SW480 (cell line): Measurements from ENCODE around the gene KCNJ11.

Experiments
- DNase-seq: peaks from one replicate; pipeline ENCODE4 v3.0.0-alpha.2; 2016; ENCODE audit warnings: low spot score

KCNJ11 gene

DNA sequence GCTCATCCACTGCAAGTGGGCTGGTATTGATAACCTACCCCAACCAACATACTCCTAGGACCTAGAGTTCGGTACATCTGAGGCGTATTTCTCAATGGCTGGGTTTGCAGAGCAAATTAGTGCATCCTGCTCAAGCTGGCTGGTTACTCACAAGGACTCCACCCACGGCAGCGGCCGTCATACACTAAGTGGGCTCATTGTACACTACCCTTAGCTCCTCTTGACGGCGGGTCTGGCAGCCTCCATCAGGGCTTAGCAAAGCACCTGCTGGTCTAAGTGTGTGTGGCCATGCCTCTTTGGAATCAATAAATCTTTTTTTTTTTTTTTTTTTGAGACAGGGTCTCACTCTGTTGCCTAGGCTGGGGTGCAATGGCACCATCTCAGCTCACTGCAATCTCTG, 20.2 kb upstream of the KCNJ11 start:
- DNase-seq = no peak

DNA sequence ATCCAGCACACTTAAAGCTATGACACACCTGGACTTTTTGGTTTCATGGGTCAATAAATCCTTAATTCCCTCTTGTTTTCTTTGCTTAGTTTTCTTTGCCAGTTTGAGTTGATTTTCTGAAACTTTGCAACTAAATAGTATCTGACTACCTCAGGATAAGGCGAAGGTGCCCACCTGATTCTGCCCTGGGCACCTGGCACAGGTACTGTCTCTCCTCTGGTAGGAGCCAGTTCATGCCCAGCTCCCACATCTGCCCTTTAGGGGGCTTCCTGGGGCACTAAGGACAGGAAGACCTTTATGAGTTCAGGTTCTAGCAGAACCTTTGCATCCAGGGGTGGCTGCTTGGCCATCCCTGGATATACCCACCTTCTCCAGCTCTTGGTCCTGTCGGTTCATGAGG, 19.6 kb upstream of the KCNJ11 start:
- no peak for DNase-seq

DNA sequence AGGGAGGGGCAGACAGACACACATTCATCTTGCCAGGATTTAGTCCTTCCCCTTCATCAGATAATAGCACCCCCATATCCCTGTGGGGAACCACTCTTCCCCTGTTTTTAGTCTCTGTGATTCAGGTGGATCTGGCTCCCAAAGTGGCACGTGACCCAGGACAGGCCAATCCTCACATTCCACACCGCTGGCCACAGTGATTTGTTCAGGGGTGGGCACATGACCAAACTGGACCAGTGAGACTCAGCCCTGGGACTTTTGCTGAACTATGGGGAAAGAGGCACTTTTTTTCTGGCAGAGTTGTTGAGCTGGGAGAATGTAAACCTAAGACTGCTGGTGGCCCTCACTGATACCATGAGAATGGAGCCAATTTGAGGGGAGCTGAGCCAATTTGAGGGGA, 19.1 kb upstream of the KCNJ11 start:
- no peak for DNase-seq

DNA sequence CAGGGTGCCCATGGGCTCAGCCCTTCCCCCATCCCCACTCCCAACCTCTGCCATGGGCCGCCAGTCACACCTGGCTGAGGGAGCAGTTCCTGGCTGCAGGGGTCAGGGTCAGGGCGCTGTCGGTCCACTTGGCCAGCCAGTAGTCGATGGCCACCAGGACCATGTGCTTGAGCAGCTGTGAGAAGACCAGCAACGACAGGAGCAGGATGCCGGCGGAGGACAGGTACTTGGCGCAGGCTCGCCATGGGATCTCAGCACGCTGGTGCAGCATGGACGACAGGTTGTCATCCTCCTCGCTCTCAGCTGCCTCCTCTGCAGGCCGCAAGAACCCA, 18.3 kb upstream of the KCNJ11 start:
- no peak for DNase-seq

DNA sequence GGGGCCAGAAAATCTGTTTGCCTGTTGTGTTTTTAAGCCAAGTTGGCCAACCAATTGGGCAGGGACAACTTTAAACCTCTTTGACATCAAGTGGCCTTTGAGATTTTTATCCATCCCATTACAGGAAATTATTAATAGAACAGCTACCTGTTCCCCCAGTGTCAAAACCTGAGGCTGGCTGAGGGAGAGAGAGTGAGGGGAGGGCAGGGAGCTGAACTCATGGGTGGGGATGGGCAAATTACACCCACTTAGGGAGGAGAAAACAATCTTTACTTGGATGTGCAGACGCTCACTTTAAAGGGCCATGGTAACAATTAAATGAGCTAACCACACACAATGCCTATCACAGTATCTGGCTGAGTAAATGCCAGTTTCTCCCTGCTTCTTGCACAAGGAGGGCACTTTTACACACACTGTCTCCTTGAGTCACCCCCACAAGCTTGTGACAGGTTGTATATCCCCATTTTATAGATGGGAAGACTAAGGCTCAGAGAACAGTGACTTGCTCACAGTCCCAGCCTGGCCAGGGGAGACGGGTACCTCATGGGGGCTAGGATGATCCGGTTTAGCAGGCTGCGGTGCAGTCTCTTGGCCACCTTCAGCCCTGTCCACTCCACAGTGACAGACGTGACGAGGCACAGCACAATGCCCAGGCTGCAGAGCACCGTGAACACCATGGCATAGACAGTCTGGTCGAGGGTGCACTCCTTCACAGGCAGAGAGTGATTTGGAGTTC, 17.8 kb upstream of the KCNJ11 start:
- DNase-seq = no peak

DNA sequence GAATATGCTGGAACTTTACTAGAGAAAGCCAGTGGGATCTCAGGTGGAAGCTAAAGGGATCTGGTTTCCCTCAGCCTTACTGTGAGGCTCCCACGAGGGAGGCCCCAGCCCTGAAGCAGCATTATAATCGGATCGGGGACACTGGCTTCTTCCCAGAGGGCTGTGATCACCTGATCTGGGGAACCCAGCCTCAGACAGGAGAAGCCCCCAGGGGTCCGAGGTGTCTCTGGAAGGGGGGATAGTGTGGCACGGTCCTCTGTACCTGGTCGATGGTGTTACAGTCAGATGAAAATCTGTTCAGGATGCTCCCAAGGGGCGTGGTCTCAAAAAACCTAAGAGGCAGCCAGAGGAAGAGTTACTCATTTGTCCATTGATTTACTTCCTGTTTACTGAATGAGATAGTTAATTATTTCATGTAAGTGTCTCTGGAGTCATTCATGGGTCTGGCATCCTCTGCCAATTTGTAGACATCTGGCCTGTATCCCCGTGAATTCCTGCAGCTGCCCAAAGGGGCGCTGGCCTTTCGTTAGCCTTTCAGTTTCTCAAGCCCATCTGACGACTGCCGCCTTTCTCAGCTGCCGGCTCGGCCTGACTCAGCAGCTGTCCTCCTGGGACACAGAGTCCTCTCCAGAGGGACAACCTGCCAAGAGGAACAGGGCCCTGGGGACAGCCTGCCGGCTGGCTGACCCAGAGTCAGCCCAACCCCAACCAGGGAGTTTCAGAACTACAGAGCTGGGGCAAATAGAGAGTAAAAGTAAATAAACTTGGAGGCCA, 17.0 kb upstream of the KCNJ11 start:
- DNase-seq = peak; percentile 84

DNA sequence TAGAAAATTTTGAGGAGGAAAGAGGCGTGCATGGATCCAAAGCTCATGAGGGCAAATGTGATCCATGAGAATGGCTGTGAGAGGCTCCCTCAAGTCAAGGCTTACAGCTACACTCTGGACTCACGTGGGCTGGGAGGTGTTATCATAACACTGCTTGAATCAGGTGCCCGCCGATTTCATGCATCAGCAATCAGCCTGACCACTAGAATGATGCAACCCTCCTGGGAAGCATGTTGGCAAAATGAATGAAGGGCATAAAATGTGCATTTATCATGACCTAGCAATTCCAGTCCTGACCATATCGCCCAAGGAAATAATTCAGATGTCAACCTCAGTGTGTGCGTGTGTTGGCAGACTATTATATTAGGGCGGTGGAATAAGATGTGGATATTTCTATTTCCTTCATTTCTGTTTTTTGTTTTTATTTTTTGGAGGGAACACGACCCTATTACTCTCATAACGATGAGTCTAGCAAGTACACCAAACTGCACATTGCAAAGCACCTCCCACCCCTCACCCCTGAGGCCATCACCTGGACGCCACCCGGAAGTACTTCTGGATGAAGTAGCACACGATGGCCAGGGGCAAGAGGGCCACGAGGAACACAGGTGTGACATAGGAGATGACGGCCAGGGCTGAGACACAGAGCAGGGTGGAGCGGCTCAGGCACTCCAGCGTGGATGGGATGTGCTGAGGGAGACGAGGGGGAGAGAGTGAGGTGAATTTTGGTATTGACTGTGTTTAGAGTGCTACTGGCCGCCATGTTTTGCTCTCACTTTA, 15.7 kb upstream of the KCNJ11 start:
- peak; percentile 92 for DNase-seq

DNA sequence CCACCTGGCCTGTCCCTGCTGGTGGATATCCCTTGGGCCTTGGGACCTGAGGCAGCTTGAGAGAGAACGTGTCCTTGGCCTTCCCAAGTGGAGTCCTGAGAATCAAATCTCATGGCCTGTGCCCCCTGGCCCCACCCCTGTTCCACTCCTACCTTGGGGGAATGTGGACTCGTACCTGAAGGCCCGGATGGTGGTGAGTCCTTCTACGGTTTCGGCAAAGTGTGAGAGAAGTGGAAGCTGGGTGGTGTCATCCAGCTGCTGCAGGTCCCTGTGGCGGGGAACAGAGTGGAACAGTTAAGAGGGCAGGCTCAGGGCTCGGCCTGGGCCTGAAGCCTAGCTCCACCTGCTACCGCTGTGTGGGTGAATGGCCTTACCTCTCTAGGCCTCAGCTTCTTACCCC, 14.0 kb upstream of the KCNJ11 start:
- DNase-seq = no peak

DNA sequence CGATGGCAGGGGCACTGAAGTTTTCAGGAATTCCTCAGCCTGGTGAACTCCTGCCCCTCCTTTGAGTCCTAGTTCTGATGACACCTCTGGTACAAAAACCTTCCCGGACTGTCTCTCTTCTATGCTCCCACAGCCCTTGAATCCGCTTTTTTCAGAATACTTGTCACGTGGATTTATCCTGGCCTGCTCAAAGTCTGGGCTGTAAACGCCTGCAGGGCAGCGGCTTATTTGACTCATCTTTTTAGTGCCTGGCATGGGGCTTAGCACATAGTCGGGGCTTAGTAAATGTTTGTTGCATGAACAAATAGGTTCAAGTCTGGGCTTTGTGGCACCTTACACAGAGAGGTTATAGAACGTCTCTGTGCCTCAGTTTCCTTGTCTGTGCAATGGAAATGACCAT, 13.4 kb upstream of the KCNJ11 start:
- DNase-seq = no peak

DNA sequence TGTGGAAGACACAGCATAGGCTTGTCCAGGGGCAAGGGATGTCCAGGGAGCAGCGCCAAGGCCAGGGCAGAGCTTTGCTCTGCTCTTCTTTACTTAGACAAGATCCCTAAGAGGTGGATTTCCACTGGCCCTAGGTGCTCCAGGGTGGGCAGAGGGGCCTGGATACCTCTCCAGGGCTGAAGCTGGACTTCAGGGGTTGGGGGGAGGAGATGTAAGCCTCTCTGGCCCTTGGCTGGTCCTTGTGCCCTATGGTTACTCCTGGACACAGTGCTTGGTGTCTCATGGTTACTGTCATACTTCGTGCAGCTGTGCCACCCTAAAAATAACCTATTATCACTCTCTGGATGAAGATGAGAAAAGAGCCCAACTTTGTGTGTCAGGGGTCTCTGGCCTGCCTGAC, 12.9 kb upstream of the KCNJ11 start:
- DNase-seq = no peak

DNA sequence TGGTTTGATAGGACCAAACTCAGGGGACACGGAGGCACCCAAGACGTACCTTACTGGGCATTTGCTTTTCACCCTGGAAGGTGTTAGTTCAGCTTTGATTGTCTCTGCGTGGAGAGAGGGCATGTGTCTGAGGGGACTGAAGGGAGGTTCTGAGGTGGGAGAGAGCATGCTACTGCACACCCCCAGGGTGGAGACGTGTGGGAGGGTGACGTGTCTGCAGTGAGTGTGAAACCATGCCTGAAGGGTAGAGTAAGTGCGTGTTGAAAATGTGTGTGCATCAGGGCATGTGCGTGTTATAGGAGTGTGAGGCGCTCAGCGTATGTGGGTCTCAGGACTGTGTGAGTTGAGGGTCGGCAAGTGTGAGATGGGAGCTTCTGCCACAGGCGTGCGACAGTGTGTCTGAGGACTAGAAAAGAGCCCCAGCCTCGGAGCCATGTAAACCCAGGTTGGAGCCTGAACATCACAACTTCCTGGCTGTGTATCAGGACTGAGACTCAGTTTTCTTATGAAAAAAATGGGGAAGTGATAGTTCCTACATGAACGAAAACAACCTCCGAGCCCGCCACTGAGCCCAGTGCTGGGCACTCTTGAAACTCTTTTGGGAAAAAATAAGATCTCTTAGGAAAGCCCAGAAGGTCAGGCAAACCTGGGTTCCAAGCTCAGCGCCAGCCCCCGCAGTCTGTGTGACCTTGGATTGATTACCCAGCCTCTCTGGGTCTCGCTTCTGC, 11.8 kb upstream of the KCNJ11 start:
- DNase-seq = no peak

DNA sequence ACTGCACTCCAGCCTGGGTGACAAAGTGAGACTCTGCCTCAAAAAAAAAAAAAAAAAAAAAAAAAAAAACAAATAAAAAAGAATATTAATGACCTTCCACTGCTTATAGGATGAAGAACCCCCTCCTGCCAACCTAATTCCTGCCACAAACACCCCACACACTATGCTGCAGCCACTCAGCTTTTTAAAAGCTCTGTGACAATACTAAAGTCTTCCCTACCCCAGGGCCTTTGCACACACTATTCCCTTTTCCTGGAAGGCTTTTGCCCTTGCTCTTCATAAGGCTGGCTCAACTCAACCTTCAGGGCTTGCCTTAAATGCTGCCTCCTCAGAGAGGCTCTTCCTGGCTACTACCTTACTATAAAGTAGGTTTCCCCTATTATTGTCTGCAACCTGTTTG, 10.8 kb upstream of the KCNJ11 start:
- DNase-seq = no peak

DNA sequence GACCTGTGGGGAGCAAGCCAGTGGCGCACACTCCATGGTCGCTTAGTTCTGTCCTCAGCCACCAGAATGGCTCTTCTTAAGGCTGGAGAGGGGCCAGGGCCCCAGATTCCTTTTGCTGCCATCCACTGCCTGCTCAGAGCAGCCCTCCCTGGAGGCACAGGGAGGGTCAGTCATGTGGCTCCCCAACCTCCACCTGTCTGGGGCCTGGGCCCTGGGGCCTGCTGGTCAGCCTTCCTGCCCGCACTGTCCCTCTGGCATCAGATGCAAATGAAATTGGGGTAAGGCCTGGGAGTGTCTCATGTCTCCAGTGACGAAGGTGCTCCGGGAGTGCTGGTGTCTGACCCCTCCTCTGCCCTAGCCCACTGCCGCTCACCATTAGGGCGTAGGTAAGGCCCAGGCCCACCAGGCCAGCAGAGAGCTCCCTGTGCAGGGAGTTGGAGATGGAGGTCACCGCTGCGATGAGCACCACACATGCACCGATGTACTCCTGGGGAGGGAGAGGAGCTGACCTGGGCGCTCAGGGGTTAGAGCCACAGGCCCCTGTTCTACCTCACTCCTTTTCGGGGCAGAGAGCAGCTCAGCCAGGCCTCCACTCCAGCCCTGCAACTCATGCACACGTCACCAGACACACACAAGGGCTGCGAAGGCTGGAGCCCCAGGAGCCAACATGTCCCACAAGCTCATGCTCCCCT, 9.0 kb upstream of the KCNJ11 start:
- no peak for DNase-seq

DNA sequence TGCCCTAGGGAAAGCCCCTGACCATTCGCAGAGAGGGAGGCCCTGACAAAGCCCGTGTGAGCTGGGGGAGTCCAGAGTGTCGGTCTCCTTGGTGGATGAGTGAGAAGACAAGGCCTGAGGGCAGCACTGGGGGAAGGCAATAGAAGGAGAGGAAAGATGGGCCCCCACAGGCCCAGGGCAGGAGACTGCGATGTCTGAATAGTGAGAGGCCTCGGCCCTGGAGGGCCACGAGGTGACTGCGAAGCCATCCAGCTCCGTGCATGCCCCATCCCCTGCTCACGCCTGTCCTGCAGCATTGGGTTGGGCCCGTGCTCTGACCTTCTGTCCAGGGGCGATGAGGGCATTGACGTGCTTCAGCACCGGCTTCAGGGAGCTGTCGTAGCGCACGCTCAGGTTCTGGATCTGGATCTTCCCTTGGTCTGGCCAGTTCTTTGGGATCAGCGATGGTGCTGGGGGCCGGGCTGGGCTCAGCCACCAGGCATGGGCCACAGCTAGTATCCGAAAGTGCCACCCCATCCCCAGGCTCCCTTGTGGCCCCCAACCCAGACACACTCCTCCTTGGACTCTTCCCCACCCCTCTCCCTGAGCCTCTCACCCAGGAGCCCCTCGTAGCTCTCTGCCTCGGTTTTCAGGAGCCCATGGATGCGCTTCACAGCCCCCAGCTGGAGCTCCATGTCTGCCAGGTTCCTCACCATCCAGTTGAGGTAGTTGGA, 8.3 kb upstream of the KCNJ11 start:
- no peak for DNase-seq

DNA sequence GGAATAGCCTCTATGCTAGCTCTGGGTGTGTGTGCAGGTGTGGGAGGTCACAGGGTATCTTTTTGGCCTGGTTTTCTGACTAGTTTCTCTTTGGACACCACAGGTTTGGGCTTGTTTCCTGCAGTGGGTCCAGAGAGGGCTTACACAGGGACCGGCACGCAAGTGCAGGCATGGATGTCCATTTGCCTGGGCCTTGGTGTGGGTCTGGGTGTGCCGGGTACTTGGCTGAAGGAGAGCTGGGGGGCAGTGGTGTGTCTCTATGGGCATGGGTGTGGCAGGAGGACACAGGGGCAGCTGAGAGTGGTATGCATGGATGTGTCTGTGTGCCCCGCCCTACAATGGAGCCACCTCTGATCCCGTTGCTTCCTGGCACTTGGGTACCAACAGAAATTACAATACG, 7.5 kb upstream of the KCNJ11 start:
- DNase-seq = no peak

DNA sequence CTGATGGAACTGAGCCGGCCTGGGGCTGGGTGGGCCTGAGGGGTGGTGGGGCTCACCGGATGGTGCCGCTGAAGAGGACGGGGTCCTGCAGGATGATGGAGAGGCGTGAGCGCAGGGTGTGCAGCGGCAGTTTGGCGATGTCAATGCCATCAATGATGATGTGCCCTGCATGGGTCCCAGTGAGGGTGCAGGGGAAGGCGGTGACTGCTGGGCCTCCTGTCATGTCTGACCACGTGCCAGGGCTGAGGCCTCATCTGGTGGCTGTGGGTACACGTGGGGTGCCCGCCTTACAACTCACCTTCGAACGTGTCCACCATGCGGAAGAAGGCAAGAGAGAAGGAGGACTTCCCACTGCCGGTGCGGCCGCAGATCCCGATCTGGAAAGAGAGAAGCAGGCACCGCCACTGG, 7.1 kb upstream of the KCNJ11 start:
- no peak for DNase-seq

DNA sequence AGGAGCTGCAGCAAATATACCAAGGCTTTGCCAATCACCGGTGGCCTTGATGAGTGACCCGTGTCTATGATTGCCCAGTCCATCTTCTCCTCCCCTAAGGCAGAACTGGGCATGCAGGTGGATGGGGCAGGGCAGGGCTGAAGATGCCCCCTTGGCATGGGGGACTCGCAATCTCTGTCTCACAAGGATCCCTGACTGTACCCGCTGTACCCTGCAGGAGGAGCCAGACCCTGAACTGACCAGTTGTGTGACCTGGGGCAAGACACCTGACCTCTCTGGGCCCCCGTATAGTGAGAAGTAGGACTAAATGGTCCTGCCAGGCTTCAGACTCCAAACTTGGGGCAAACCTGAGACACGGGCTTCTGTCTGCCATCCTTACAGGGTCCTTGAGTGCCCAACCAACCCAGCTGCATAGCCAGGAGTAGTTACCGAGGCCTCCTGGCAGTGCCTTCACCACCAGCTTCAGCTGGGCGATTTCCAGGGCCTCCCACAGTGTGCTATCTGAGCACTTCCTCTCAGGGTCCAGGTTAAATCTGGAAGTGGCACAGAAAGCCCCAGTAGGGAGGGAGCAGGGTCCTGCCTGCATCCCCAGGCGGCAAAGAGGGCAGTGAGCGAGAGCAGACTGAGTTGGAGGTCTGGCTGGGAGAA, 6.4 kb upstream of the KCNJ11 start:
- no peak for DNase-seq

DNA sequence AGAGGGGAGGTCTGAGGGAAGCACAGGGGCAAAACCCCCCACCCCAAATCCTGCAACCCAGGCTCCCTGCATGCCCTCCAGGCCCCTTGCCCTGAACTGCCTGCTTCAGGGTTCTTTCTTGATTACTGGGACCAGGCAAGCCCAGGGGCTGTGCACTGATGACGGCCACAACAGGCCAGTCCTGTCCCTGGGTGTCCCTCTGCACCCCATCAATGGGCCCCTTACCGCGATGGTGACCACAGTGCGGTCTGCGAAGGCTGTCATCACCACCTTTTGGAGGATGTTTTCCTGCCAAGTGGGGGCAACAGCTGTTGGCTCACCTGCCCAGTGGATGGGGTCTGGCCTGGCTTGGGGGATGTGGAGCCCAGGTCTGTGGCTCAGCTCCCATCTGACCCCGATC, 5.0 kb upstream of the KCNJ11 start:
- no peak for DNase-seq

DNA sequence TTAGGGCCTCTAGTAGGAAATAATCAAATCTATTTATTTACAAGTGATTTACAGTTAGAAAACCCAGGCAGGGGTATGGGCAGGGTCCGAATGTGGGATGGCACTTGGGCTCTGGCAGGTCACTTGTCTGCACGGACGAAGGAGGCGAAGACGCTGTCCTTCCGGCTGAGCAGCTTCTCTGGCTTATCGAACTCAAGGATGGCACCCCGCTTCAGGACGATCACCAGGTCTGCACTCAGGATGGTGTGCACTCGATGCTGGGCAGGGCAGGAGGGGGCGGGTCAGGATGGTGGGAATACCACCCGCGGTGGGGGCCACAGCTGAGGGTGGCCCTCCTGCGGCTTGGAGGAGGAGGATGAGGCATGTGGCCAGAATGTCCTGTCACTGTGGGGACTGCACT, 4.4 kb upstream of the KCNJ11 start:
- DNase-seq = no peak

DNA sequence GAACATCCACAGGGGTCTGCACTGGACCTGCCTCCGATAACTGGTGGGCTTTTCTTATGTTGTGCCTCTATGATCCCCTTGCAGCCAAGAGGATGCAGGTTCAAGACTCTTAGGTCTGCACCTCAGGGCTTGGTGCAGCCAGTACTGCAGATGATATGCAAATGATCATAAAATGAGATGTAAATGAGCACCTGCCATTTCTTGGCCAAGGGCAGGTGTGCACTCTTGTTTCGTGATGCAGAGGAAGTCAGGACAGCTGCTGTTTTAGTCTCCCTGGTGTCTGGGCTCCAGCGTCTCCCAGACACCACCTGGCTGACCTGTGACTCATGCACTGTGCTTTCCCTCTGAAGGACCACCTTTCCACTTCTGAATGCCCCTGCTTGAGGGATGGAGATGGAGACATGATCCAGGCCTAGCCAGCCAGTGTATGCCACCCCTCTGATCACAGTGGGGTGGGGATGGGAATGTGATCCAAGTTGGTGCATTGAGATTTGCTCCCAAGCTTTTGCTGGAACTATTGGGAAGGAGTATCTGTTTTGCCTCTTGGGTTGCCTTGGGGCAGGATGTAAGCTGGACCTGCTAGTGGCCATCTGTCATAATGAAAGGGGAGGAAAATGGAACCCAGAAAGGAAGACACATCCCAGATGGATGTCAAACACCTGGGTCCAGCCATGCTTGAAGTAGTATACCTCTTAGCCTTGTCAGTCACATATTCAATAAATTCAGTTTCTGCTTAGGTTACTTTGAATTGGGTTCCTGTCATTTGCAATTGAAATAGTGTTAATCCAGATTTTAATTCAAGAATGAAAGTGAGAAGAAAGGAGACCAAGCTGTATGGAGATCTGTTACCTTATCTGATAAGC, 3.3 kb upstream of the KCNJ11 start:
- no peak for DNase-seq
